A549 (cell line): ENCODE results near the gene MAP3K21. TPM values are rescaled to one million over a fixed set of nuclear protein-coding genes. Genes with fewer than 3 reads are reported as not detected.

Experiments
- ATAC-seq, 2 experiments: fragments of 200-7000 bp in 1 of 2; fragments of >200 bp in 1 of 2; cut with Nextera tagmentation in 1 of 2; cut with Tn5 transposase in 1 of 2; 3 replicates each; pipeline versions ENCODE4 v1.8.0 to v1.9.1; 2018 to 2020; ENCODE audit warnings: mild to moderate bottlenecking in 1 of 2, moderate library complexity in 1 of 2
- CTCF ChIA-PET: fragments of 300-600 bp; sonication (Branson Sonifier 250); formaldehyde crosslinking; extraction: SDS; loops from one replicate; lab custom pipeline; 2021; ENCODE audit warnings: antibody characterized with exemption, inconsistent platforms; lab: Yijun Ruan, JAX
- POLR2A ChIA-PET: fragments of 350-600 bp; formaldehyde crosslinking; extraction: SDS; loops from one replicate; lab custom pipeline; 2021; ENCODE audit warnings: antibody characterized with exemption, inconsistent platforms; lab: Yijun Ruan, JAX
- DNase-seq, 2 experiments: peaks; one replicate each; pipeline versions ENCODE4 v3.0.0 to v3.0.0-alpha.2; 2011 to 2016; ENCODE audit warnings: low read depth in 1 of 2, low spot score in 1 of 2
- FAIRE-seq: peaks from 2 replicates; lab custom pipeline; 2011; peaks lifted over from hg19 to GRCh38; lab: Jason Lieb, UNC
- H3K27ac ChIP-seq, 2 experiments: fragments of >200 bp; sonication (Bioruptor Twin); formaldehyde crosslinking; 3 replicates each; pipeline ENCODE4 v1.5.1; 2016 to 2017
- H3K4me1 ChIP-seq: fragments of >200 bp; sonication (Bioruptor Twin); formaldehyde crosslinking; 3 replicates; pipeline ENCODE4 v1.6.1; 2016
- H3K4me2 ChIP-seq: fragments of >200 bp; sonication (Bioruptor Twin); formaldehyde crosslinking; 3 replicates; pipeline ENCODE4 v1.6.1; 2016
- H3K4me3 ChIP-seq: fragments of >200 bp; sonication (Bioruptor Twin); formaldehyde crosslinking; 3 replicates; pipeline ENCODE4 v1.5.1; 2016
- H3K9me3 ChIP-seq: fragments of >200 bp; sonication (Bioruptor Twin); formaldehyde crosslinking; 3 replicates; pipeline ENCODE4 v1.6.1; 2016
- BHLHE40 ChIP-seq: IDR thresholded peaks from 2 replicates; pipeline ENCODE4 v1.6.1; 2012; ENCODE audit warnings: low read depth, low read length, inconsistent platforms
- CHD2 ChIP-seq: fragments of 150-350 bp; IDR thresholded peaks from 2 replicates; pipeline ENCODE4 v1.6.1; 2014; ENCODE audit warnings: low read length; ENCODE audit not compliant: partially characterized antibody
- CHD4 ChIP-seq: fragments of 200-600 bp; sonication (generic); IDR thresholded peaks from 2 replicates; pipeline ENCODE4 v1.6.1; 2016; ENCODE audit warnings: antibody characterized with exemption, mild to moderate bottlenecking, borderline replicate concordance
- EHF ChIP-seq: fragments of 250-450 bp; sonication (Bioruptor Pico); IDR thresholded peaks from 2 replicates; pipeline ENCODE4 v1.5.0; 2020; ENCODE audit warnings: mild to moderate bottlenecking
- FOSB ChIP-seq: fragments of 250-450 bp; sonication (Bioruptor Pico); IDR thresholded peaks from 2 replicates; pipeline ENCODE4 v1.5.0; 2020; ENCODE audit warnings: mild to moderate bottlenecking, moderate library complexity
- FOSL2 ChIP-seq, 2 experiments: fragments of 450-650 bp in 1 of 2; fragments of >200 bp in 1 of 2; sonication (Bioruptor Twin) in 1 of 2; formaldehyde crosslinking; IDR thresholded peaks; 2 replicates each; pipeline versions ENCODE4 v1.5.0 to v1.6.1; 2016 to 2020; ENCODE audit warnings: mild to moderate bottlenecking in 1 of 2, moderate library complexity in 1 of 2
- HDAC2 ChIP-seq: fragments of 200-600 bp; sonication (generic); IDR thresholded peaks from 2 replicates; pipeline ENCODE4 v1.6.1; 2016
- HOXA7 ChIP-seq: fragments of 250-450 bp; sonication (Bioruptor Pico); IDR thresholded peaks from 2 replicates; pipeline ENCODE4 v1.5.0; 2020; ENCODE audit warnings: mild to moderate bottlenecking, moderate library complexity
- HOXB13 ChIP-seq: fragments of 250-450 bp; sonication (Bioruptor Pico); IDR thresholded peaks from 2 replicates; pipeline ENCODE4 v1.5.0; 2020; ENCODE audit warnings: low read depth, mild to moderate bottlenecking, moderate library complexity
- JUN ChIP-seq, 2 experiments: fragments of >200 bp; sonication (Bioruptor Twin); formaldehyde crosslinking; IDR thresholded peaks; 2 replicates in 1 of 2; 3 replicates in 1 of 2; pipeline ENCODE4 v1.6.1; 2016 to 2017
- KDM5A ChIP-seq: fragments of 200-600 bp; sonication (generic); IDR thresholded peaks from 2 replicates; pipeline ENCODE4 v1.6.1; 2016; ENCODE audit warnings: antibody characterized with exemption, mild to moderate bottlenecking
- MAFK ChIP-seq: fragments of 450-650 bp; IDR thresholded peaks from 2 replicates; pipeline ENCODE4 v1.6.1; 2014; ENCODE audit not compliant: partially characterized antibody
- MAZ ChIP-seq: fragments of 150-350 bp; IDR thresholded peaks from 2 replicates; pipeline ENCODE4 v1.6.1; 2014; ENCODE audit warnings: antibody characterized with exemption, low read depth, low read length, borderline replicate concordance
- NFE2L2 ChIP-seq: fragments of 150-350 bp; conservative IDR thresholded peaks from 2 replicates; pipeline ENCODE4 v1.6.1; 2014; ENCODE audit warnings: low read length
- NPAS2 ChIP-seq: fragments of 250-450 bp; sonication (Bioruptor Pico); IDR thresholded peaks from 2 replicates; pipeline ENCODE4 v1.8.0; 2022; ENCODE audit warnings: mild to moderate bottlenecking, moderate library complexity, borderline replicate concordance
- NR3C1 ChIP-seq: fragments of >200 bp; sonication (Bioruptor Twin); formaldehyde crosslinking; IDR thresholded peaks from 3 replicates; pipeline ENCODE4 v1.6.1; 2017
- POLR2A ChIP-seq: IDR thresholded peaks from 2 replicates; pipeline ENCODE4 v1.6.1; 2012; ENCODE audit warnings: mild to moderate bottlenecking, low read length
- POLR2AphosphoS2 ChIP-seq: conservative IDR thresholded peaks from 2 replicates; pipeline ENCODE4 v1.6.1; 2012; ENCODE audit warnings: low read length, improper control_type of control experiment, inconsistent platforms
- RAD21 ChIP-seq, 2 experiments: fragments of >200 bp in 1 of 2; sonication (Bioruptor Twin) in 1 of 2; formaldehyde crosslinking in 1 of 2; IDR thresholded peaks in 1 of 2; conservative IDR thresholded peaks in 1 of 2; 2 replicates in 1 of 2; 3 replicates in 1 of 2; pipeline ENCODE4 v1.6.1; 2012 to 2018; ENCODE audit warnings: inconsistent platforms in 1 of 2
- RARB ChIP-seq: fragments of 250-450 bp; sonication (Bioruptor Pico); IDR thresholded peaks from 2 replicates; pipeline ENCODE4 v1.8.0; 2021; ENCODE audit warnings: mild to moderate bottlenecking, moderate library complexity
- RCOR1 ChIP-seq: fragments of 150-350 bp; IDR thresholded peaks from 2 replicates; pipeline ENCODE4 v1.6.1; 2014; ENCODE audit warnings: antibody characterized with exemption, low read length, low read depth
- ZC3H11A ChIP-seq: fragments of 450-650 bp; IDR thresholded peaks from 2 replicates; pipeline ENCODE4 v1.6.1; 2014; ENCODE audit warnings: antibody characterized with exemption, mild to moderate bottlenecking
- ZFP36 ChIP-seq: fragments of 450-650 bp; IDR thresholded peaks from 2 replicates; pipeline ENCODE4 v1.6.1; 2014; ENCODE audit warnings: borderline replicate concordance; ENCODE audit not compliant: partially characterized antibody
- WGBS: methylation state at CpG from one replicate; pipeline ENCODE4 v1.1.6; 2017; ENCODE audit errors: missing lambda C conversion rate; 5-methylcytosine and 5-hydroxymethylcytosine counted together
- polyA plus RNA-seq, 4 experiments: library from polyadenylated mRNA; depleted of rRNA in 3 of 4; stranded (reverse); fragments of >200 nt; fragmentation: RNase III in 1 of 4; extraction: RNeasy Plus Mini Kit Qiagen cat#74134 plus additional on column Dnase treatment in 1 of 4; gene quantifications; 2 replicates in 3 of 4; 3 replicates in 1 of 4; pipeline ENCODE4 v1.2.3, GENCODE V29; 2011 to 2017
- TF ChIP-seq, protein P1 (sequence below): fragments of 200-600 bp; sonication (generic); IDR thresholded peaks from 2 replicates; pipeline ENCODE4 v1.6.1; 2016; ENCODE audit warnings: antibody characterized with exemption, mild to moderate bottlenecking, moderate library complexity
- TF ChIP-seq, protein P2 (sequence below): fragments of 150-350 bp; IDR thresholded peaks from 2 replicates; pipeline ENCODE4 v1.6.1; 2014; ENCODE audit warnings: low read depth, mild to moderate bottlenecking, low read length
- TF ChIP-seq, protein P3 (sequence below): fragments of 450-650 bp; IDR thresholded peaks from 2 replicates; pipeline ENCODE4 v1.6.1; 2014; ENCODE audit warnings: antibody characterized with exemption
- TF ChIP-seq, protein P4 (sequence below): IDR thresholded peaks from 2 replicates; pipeline ENCODE4 v1.6.1; 2012
- TF ChIP-seq, protein P5 (sequence below): fragments of >200 bp; sonication (Bioruptor Twin); formaldehyde crosslinking; IDR thresholded peaks from 3 replicates; pipeline ENCODE4 v1.5.1; 2016
- TF ChIP-seq, protein P6 (sequence below): fragments of 250-450 bp; sonication (Bioruptor Pico); IDR thresholded peaks from 2 replicates; pipeline ENCODE4 v1.5.0; 2021; ENCODE audit warnings: mild to moderate bottlenecking, moderate library complexity, borderline replicate concordance

MAP3K21 gene
- polyA plus RNA-seq, 2 of the 4 experiments (the other 2 are of a cell fraction), result 14.4 to 26.9 TPM

DNA sequence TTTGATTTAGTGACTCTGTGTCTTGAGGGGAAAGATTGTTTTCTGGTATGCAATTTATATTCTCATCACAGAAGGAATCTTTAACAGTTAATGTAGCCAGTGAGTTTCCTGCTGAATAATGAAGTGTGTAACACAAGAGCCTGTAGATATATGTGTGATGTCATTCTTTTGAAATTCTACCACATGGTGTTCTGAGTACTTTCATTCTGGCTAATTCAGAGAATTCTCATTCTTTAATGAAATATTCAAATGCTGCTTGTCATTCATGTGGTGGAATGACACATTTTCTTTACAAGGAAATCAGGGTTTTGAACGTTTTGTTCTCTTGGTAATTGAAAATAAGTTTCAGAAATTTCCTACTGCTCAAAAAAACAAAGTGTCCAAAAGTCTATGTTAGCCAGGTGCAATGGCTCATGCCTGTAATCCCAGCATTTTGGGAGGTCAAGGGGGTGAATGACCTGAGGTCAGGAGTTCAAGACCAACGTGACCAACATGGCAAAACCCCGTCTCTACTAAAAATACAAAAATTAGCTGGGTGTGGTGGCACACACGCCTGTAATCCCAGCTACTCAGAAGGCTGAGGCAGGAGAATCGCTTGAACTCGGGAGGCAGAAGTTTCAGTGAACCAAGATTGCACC, 79.6 kb downstream of the MAP3K21 start:
- H3K4me2 ChIP-seq, result no peak overlapping the region
- H3K27ac ChIP-seq, result no peak overlapping the region
- peaks cover 6% of the 10 kb centered on the region; the same call in 2 of the 3 replicates for H3K9me3 ChIP-seq
- POLR2A ChIA-PET, result no interaction called here
- no peaks in the 10 kb centered on the region for H3K4me1 ChIP-seq
- no peak for ATAC-seq
- 34% methylated on average over 6 of the region's 6 CpGs for WGBS
- FAIRE-seq, result no peak
- no peak for DNase-seq
- TF ChIP-seq RAD21 (conservative IDR thresholded peaks at IDR 0.05 in 1 of 2, IDR thresholded peaks at IDR 0.05 in 1 of 2) (no peak), NFE2L2 (no peak), CHD4 (no peak), NPAS2 (CRISPR knock-in tag) (no peak), MAZ (no peak), EHF (CRISPR knock-in tag) (no peak), CHD2 (no peak), HOXA7 (no peak), FOSL2 (IDR thresholded peaks at IDR 0.05) (no peak), FOSL2 (CRISPR knock-in tag; IDR thresholded peaks at IDR 0.05) (no peak), ZC3H11A (no peak), NR3C1 (no peak), MAFK (no peak), HOXB13 (no peak), BHLHE40 (no peak)
- TF ChIP-seq, protein P1, sequence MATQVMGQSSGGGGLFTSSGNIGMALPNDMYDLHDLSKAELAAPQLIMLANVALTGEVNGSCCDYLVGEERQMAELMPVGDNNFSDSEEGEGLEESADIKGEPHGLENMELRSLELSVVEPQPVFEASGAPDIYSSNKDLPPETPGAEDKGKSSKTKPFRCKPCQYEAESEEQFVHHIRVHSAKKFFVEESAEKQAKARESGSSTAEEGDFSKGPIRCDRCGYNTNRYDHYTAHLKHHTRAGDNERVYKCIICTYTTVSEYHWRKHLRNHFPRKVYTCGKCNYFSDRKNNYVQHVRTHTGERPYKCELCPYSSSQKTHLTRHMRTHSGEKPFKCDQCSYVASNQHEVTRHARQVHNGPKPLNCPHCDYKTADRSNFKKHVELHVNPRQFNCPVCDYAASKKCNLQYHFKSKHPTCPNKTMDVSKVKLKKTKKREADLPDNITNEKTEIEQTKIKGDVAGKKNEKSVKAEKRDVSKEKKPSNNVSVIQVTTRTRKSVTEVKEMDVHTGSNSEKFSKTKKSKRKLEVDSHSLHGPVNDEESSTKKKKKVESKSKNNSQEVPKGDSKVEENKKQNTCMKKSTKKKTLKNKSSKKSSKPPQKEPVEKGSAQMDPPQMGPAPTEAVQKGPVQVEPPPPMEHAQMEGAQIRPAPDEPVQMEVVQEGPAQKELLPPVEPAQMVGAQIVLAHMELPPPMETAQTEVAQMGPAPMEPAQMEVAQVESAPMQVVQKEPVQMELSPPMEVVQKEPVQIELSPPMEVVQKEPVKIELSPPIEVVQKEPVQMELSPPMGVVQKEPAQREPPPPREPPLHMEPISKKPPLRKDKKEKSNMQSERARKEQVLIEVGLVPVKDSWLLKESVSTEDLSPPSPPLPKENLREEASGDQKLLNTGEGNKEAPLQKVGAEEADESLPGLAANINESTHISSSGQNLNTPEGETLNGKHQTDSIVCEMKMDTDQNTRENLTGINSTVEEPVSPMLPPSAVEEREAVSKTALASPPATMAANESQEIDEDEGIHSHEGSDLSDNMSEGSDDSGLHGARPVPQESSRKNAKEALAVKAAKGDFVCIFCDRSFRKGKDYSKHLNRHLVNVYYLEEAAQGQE, result no peak
- TF ChIP-seq, protein P2, sequence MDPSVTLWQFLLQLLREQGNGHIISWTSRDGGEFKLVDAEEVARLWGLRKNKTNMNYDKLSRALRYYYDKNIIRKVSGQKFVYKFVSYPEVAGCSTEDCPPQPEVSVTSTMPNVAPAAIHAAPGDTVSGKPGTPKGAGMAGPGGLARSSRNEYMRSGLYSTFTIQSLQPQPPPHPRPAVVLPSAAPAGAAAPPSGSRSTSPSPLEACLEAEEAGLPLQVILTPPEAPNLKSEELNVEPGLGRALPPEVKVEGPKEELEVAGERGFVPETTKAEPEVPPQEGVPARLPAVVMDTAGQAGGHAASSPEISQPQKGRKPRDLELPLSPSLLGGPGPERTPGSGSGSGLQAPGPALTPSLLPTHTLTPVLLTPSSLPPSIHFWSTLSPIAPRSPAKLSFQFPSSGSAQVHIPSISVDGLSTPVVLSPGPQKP, result no peak
- TF ChIP-seq, protein P3, sequence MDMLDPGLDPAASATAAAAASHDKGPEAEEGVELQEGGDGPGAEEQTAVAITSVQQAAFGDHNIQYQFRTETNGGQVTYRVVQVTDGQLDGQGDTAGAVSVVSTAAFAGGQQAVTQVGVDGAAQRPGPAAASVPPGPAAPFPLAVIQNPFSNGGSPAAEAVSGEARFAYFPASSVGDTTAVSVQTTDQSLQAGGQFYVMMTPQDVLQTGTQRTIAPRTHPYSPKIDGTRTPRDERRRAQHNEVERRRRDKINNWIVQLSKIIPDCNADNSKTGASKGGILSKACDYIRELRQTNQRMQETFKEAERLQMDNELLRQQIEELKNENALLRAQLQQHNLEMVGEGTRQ, result no peak
- no peak overlapping the region for H3K4me3 ChIP-seq
- CTCF ChIA-PET, result interaction anchor here (2.0 kb wide), 1 partner anchor 12 kb away, joined by 5 read pairs; no protein-coding TSS in a partner anchor

DNA sequence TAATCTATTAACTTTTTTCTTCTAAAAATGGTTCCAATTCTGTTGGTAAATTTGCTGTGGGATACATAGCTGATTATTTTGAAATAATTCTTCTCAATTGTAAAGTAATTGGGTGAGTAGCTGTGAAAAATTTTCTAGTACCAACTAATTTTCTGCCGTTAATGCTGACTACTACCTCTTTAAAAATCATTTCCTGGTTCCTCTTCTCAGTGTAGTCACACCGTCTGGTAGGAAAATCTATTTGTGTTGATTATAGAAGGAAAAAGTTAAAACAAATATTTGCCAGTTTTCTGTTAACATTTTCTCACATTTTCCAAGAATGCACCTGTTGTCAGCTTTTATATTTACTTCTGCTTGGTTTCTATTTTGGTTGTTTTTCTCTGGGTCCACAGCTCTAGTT, 82.0 kb downstream of the MAP3K21 start:
- CTCF ChIA-PET, result interaction anchor here (0.8 to 1.1 kb wide), 2 partner anchors 14 to 31 kb away, joined by 3 to 5 read pairs; no protein-coding TSS in a partner anchor
- H3K27ac ChIP-seq, result no peak overlapping the region
- no peaks in the 10 kb centered on the region; the same call in 2 of the 3 replicates for H3K9me3 ChIP-seq
- POLR2A ChIA-PET, result no interaction called here
- no peak for FAIRE-seq
- no peaks in the 10 kb centered on the region for H3K4me1 ChIP-seq
- no peak for DNase-seq
- WGBS, result 24% methylated on average over 2 of the region's 2 CpGs
- no peak for ATAC-seq
- H3K4me2 ChIP-seq, result no peak overlapping the region
- H3K4me3 ChIP-seq, result no peak overlapping the region
- no peak for TF ChIP-seq KDM5A
- no peak for TF ChIP-seq HDAC2
- no peak for TF ChIP-seq POLR2A
- no peak for TF ChIP-seq HOXA7
- TF ChIP-seq, protein P4, sequence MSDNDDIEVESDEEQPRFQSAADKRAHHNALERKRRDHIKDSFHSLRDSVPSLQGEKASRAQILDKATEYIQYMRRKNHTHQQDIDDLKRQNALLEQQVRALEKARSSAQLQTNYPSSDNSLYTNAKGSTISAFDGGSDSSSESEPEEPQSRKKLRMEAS, result no peak
- TF ChIP-seq POLR2AphosphoS2, result no peak
- TF ChIP-seq HOXB13, result no peak
- no peak for TF ChIP-seq ZFP36
- no peak for TF ChIP-seq RARB (CRISPR knock-in tag)
- no peak for TF ChIP-seq RCOR1
- TF ChIP-seq FOSB (CRISPR knock-in tag), result no peak
- TF ChIP-seq, protein P5, sequence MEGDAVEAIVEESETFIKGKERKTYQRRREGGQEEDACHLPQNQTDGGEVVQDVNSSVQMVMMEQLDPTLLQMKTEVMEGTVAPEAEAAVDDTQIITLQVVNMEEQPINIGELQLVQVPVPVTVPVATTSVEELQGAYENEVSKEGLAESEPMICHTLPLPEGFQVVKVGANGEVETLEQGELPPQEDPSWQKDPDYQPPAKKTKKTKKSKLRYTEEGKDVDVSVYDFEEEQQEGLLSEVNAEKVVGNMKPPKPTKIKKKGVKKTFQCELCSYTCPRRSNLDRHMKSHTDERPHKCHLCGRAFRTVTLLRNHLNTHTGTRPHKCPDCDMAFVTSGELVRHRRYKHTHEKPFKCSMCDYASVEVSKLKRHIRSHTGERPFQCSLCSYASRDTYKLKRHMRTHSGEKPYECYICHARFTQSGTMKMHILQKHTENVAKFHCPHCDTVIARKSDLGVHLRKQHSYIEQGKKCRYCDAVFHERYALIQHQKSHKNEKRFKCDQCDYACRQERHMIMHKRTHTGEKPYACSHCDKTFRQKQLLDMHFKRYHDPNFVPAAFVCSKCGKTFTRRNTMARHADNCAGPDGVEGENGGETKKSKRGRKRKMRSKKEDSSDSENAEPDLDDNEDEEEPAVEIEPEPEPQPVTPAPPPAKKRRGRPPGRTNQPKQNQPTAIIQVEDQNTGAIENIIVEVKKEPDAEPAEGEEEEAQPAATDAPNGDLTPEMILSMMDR, result no peak
- TF ChIP-seq JUN (IDR thresholded peaks at IDR 0.05), result no peak
- no peak for TF ChIP-seq ZC3H11A
- TF ChIP-seq, protein P6, sequence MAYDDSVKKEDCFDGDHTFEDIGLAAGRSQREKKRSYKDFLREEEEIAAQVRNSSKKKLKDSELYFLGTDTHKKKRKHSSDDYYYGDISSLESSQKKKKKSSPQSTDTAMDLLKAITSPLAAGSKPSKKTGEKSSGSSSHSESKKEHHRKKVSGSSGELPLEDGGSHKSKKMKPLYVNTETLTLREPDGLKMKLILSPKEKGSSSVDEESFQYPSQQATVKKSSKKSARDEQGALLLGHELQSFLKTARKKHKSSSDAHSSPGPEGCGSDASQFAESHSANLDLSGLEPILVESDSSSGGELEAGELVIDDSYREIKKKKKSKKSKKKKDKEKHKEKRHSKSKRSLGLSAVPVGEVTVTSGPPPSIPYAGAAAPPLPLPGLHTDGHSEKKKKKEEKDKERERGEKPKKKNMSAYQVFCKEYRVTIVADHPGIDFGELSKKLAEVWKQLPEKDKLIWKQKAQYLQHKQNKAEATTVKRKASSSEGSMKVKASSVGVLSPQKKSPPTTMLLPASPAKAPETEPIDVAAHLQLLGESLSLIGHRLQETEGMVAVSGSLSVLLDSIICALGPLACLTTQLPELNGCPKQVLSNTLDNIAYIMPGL (CRISPR knock-in tag), result no peak
- TF ChIP-seq CHD4, result no peak
